Posterior vena cava (tissue), 2 donors: ENCODE data around the gene TBC1D30. TPM values are rescaled to one million over a fixed set of nuclear protein-coding genes. Genes with fewer than 3 reads are reported as not detected.
"Not testable (repeated sequence)": the region's sequence is repeated elsewhere in the genome, so short reads cannot be mapped to it uniquely, and the experiment has no call there.

Experiments used
- DNase-seq: peaks from one replicate; pipeline ENCODE4 v3.0.0-alpha.2; 2020; ENCODE audit warnings: low spot score
- intact Hi-C, 2 donors: fragments of 100-400 bp; cut with DNase I; formaldehyde crosslinking; loops; one replicate each; pipeline versions ENCODE4 v1.14.1 to v1.14.2; 2022 to 2023
- total RNA-seq, 2 donors: library from RNA; stranded (reverse); fragmentation: NEBNext Ultra II Directional; extraction: Animal tissue kit (Norgen Biotek cat#: 25700); gene quantifications; one replicate each; pipeline ENCODE4 v1.2.1, GENCODE V29; 2021
- donor health status: DM: yes; HTN: yes; CAD: no.
- donor health status: DM: yes; HTN: yes; CAD: no.

Gene TBC1D30
- total RNA-seq, 2 donors from 2014 or later, result 0.60 to 3.7 TPM

DNA sequence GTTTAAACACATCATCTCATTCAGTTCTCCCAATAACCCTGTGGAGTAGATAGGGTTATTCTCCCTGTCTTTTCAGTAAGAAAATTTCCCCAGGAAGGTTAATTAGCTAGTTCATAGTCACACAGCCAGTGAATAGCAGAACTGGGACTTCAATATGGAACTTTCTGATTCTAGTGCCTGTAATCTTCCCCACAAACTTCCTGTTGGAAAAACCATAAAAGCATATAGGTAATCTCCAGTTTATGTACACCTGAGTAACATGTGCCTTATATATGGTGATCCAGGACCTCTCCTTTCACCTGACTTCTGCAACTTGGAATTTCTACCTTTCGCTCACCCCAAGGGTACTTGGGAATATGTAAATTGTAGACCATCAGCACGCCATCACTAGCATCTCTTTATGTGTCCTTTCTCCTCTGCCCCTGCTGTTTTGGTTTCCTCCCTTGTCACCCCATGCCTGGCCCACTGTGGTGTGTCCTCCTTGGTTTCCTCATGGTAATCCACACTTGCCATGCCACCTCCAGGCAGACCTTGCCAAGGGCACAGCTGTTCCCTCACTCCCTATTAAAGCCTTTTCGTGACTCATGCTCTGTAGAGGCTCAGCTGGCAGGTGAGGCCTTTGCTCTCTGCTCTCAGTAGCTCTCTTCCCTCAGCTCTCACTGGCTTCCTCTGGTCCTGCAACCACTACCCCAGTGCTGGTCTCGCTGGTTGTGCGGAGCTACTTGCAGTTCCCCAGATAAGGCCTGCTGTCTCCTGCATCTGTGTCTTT is 16.7 kb downstream of the TBC1D30 start:
- intact Hi-C loops, result no loop called here
- no peak for DNase-seq

DNA sequence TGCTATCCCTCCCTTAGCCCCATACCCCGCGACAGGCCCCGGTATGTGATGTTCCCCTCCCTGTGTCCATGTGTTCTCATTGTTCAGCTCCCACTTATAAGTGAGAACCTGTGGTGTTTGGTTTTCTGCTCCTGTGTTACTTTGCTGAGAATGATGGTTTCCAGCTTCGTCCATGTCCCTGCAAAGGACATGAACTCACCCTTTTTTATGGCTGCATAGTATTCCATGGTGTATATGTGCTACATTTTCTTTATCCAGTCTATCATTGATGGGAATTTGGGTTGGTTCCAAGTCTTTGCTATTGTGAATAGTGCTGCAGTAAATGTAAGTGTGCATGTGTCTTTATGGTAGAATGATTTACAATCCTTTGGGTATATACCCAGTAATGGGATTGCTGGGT is 24.0 kb downstream of the TBC1D30 start:
- intact Hi-C loops, DNase-seq: not testable (repeated sequence)

DNA sequence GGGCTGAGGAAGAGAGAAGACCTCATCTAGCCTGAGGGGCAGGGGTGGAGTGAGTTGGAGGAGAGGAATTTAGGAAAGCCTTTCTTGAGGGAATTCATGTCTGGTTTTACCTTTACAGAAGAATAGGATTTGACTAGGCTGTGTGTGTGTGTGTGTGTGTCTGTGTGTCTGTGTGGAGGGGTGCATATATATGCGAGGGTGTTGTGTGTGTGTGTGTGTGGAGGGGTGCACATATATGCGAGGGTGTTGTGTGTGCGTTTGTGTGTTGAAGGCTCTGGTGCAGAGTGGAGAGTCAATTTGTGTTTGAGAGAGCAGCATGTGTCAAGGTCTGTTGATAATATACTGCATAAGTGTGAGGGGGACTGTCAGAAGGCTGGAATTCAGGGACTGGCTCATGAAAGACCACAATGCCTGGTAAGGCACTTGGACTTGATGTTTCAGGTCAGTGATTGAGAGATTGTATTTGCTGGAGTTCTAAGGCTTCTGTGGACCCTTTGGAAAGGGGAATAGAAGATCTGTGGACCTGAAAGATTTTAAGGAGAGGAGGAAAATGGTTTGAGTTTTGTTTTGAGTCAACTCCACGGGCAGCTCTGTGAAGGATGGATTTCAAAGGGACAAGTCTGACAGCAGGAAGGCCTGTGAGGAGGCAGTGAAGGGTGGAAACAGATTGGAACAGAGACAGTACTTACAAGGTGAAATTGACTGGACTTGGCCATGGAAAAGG is 34.6 kb downstream of the TBC1D30 start:
- no peak for DNase-seq
- intact Hi-C loops, result no loop called here

DNA sequence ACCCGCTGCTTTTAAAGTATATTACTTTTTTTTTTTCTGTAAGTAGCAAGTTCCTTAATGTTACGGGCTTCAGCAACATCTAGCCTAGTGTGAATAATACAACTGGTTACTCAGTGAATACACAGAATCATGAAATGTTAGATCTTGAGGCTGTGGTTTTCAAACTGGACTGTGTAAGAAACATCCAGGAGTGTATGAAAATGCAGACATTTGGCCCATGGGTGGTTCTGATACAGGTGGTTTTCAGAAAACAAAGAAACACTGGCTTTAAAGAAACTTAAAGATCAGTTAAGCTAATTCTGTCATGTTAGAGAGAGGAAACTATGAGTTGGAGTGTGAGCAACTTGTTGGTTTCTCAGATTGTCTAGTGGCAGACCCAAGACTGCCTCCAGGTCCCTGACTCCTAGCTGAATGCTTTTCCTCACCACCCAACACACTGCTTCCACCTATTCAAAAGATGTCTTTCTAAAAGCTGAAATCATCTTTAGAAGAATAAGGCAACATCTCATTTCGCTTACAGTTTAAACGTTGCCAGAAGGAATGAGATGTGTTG is 36.1 kb downstream of the TBC1D30 start:
- intact Hi-C loops, result loop anchor here in 1 of 2 donors (10.0 kb wide), 1 partner anchor 1956 kb away; no protein-coding TSS in a partner anchor
- DNase-seq, result no peak

DNA sequence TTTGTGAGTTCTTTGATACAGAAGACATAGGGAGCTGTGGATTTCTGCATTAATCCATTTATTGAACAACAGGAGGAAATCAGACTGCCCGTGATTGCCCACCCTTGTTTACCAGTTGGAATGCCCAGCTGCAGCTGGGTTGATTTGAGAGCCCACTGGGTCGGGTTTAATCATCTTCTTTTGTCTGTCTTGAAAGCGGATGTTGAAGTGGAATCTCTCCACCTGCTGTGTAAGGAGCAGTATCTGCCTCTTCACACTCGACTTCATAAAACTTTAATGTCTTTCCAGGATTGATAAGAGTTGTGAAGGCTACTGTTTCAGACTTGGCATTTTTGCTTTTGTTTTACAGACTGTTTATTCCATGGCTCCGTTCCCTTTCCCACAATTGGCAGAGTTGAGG is 39.9 kb downstream of the TBC1D30 start:
- no peak for DNase-seq
- intact Hi-C loops, result loop anchor here in 1 of 2 donors (10.0 kb wide), 1 partner anchor 1960 kb away; no protein-coding TSS in a partner anchor

DNA sequence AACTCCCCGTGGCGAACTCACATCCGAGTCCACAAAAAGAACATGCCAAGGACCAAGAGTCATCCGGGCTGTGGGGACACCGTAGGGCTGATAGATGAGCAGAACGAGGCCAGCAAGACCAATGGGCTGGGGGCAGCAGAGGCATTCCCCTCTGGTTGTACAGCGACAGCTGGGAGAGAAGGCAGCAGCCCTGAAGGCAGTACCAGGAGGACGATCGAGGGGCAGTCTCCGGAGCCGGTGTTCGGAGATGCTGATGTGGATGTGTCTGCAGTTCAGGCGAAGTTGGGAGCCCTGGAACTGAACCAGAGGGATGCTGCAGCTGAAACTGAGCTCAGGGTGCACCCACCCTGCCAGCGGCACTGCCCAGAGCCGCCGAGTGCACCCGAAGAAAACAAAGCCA is 50.7 kb downstream of the TBC1D30 start:
- no peak for DNase-seq
- intact Hi-C loops, result no loop called here

DNA sequence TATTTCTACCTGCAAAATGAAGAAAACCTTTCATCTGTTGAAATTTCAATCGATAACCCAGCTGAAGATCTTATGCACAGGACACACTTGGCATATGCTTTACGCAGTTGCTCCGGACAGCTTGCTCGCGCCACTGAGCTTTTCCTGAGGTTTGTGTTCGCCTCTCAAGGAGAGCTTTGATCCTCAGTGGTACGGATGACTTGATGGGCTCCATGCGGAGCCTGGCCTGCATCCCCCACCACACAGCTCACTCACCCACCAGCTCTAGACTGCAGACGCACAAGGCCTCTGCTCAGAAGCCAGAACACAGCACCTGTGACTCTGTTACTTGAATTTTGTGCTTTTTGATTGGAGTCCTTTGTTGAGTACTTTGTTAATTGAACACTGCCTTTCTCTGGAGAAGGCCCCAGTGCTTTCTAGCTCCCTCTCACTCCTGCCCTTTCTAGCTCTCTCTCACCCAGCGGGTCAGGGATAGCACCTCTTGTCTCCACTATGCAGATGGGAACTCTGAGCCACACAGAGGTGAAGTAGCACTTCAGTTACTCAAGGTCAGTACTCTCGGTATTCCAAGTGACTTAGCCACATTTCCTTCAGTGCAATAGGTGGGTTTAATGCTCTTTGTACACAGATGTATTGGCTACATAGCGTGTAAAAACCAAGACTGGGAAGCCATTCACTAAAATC is 52.1 kb downstream of the TBC1D30 start:
- intact Hi-C loops, result no loop called here
- no peak for DNase-seq

DNA sequence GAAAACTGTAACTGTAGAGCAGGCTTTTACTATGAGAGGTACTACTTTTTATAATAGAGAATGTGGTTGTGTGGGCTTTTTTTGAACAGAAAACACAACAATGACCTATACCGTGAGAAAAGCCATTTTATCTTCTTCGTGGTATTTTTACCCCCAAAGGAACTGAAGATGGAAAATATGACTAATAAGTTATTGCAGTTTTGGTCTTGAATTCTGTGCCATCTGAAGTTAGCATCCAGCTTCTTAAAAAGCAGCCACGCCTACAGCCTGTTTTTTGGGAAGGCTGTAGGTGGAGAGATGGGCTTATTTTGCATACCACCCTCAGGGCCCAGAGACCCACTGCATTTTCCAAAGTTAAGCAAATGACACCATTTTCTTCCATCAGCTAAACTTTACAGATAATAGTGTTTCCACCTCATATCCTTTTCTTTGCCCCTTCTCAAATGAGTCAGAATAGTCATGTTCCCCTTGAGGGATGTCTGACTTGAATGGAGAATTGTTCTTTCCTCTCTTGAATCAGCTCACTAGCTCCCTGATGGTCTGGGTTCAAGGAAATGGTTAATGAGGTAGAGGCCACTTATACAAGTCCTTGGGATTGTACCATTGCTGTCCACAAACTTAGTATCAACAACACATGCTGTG is 53.0 kb downstream of the TBC1D30 start:
- intact Hi-C loops, result no loop called here
- DNase-seq, result no peak

DNA sequence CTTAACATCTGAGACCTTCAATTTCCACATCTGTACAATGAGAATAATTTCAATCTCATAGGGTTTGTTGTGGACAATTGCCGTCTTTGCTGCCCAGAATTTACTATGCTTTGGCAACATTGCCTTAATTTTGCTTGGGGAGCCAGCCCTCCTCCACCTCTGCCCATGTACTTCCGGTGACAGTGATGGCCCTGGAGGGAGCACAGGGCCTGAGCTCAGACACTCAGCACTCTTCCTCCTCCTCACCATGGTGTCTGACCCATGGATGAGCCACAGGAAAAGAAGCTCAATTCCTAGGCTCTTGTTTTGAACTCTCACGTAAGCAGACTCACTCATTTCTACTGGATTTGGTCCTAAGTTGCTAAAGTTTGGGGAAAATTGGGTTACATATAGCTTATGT is 58.2 kb downstream of the TBC1D30 start:
- intact Hi-C loops, result no loop called here
- no peak for DNase-seq

DNA sequence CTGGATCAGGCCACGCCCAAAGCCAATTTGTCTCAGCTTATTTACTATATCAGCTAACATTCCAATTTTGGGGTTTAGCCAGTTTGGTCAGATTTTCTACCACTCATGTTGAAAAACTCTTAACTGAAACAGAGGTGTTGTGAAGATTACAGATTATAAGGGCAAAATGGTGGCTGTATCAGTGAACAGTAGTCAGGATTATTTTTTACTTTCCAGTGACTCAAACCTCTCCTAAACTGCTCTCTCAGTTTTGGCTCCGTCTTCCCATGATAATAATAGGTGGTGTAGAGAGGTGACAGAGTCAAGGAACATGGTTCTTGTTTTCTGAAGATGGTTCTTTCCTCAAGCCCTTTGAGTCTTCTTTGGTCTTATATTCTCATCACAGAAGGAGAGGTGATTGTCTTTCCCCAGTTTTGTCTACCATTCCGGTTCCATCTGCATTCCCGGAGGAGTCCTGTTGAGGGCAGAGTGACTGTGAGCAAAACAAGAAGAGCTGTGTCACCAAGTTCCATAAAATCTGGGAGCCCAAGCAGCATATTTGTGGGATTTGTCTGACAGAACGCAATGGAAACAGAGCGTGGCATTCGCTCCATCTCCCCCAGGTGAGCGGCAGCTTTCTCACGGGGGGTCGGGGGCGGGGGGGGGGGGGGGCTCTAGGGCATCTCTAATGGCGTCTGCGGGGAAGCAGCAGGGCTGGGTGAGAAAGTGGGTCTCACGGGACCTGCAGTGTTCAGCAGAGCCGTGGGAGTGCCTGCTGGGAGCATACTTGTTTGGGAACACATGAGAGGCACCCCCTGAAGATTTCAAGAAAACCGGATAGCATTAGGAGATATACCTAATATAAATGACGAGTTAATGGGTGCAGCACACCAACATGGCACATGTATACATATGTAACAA is 59.1 kb downstream of the TBC1D30 start:
- intact Hi-C loops, result no loop called here
- DNase-seq, result no peak

DNA sequence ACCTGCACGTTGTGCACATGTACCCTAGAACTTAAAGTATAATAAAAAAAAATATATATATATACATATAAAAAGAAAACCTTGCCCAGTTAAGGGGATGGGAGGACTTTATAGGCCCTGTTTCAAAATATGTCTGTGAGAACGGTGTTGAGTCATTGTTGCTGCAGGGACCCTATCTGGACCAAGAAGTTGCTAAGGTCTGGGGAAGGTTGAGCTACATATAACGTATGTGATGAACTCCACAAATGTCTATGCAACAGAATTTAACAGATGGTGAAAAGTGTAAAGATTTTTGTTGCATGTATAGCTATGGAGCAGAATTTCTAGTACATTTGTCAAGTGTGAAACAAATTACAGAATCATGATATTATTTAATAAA is 59.7 kb downstream of the TBC1D30 start:
- no peak for DNase-seq
- intact Hi-C loops, result no loop called here

DNA sequence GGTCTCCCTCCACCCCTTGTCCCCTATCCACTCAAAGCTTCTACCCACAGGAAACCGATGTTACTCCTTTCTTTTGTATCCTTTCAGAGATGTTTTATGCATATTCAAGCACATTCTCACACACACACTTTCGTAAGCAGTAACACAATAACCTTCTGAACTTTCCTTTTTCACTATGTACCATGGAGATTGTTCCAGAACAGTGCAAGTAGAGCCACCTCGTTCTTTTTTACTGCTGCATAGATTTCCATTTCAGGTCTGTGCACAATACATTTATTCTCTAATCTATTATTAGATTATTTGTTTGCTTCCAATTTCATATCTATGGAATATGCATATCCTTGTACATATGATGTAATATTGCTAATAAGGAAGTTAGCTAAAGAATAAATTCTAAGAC is 60.3 kb downstream of the TBC1D30 start:
- no peak for DNase-seq
- intact Hi-C loops, result no loop called here

DNA sequence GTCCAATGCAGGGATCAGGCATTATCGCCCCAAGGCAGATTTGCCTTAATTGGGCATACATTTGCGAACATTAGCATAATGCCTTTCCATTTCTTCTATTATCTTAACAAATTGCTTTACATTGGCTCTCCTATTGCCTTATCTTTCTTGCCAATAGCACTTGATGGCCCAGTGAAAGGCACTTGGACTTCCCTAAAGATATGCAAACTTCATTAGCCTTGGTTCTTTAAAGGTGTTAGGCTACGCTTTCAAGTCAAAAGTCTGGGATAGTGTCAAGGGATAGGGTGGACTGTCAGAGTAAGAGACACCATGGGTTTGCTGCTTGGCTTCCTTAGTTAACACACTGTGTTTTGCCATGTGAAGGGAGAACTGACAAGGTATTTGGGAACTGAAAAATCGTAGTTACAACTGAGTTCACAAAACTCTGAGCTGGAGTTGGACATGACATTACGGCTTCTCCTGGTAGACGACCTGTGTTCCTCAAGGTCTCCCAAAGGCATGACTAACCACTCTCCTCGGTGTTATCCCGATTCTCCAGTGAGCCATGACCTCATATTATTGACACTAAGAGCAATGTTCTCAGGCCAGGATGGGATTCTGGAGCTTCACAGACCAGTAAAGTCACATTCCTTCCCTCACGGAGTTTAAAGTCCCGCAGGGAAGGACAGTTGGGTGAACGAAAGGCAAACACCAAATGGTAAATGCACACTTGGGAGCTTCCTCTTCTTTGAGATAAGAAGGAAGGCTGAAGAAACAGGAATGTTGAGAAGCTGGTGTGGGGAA is 65.2 kb downstream of the TBC1D30 start:
- intact Hi-C loops, result no loop called here
- no peak for DNase-seq

DNA sequence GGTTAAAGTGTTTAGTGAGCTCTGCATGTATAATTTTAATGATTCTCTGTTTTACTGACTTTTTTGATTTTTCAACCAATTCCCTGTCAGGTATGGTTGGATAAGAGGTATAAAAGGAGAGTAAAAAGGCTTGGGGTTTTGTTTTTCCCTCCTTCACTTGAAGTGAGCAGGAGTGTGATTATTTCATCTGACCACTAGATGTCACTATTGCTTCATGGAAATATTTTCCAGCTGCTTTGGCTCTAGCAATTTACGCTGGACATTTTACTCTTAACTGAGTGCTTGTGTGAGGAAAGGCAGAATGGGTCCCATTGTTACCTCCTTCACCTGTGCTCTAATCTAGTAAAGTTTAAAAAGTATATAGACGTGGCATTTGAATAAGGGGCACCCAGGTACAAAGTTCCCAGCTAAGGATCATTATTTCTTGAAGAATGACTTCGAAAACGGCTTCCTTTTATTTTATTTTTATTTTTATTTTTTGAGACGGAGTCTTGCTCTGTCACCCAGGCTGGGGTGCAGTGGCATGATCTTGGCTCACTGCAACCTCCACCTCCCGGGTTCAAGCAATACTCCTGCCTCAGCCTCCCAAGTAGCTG is 66.5 kb downstream of the TBC1D30 start:
- intact Hi-C loops, result no loop called here
- DNase-seq, result no peak

DNA sequence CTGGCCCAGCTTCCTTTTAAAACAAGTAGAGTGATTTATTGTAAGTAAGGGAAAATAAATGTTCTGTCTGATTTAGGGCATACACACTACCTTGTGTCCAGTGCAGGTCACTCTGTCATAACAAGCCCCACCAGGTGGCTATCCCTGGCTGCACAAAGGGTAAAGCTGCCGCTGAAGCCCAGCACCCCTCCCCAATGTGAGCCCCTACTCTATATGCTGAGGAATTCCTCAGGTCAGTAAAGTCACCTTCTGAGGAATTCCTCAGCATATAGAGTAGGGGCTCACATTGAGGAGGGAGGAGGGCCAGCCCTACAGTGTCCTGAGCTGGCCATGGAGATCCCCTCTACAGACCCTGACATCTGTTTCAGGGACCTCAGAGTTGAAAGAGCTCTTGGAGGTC is 67.2 kb downstream of the TBC1D30 start:
- intact Hi-C loops, result no loop called here
- no peak for DNase-seq

DNA sequence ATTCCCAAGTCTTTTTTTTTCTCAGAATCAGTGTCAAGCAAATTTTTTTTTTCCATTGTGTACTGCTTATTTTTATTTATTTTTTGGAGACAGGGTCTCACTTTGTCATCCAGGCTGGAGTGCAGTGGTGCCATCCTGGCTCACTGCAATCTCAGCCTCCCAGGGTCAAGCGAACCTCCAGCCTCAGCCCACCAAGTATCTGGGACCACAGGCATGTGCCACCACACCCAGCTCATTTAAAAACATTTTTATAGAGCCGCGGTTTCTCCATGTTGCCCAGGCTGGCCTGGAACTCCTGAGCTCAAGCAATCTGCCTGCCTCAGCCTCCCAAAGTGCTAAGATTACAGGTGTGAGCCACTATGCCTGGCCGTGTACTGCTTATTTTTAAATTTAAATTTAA is 68.1 kb downstream of the TBC1D30 start:
- intact Hi-C loops, result no loop called here
- no peak for DNase-seq

DNA sequence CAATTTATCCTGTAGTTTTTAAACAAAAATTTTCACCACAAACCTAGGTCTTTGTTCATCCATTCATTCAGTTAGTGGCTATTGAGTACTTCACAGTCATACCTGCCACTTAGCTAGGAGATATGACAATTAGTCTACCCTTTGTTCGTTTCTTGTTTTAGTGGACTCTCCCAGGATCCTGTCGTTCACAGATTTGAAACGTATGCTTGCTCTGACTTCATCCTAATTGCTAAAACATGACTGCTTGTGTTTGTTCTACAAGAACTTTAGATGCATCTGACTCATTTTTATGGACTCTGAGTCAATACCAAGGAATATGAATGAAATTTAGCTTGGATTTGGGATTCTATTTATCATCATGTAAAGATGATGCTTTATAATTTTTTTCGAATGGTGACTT is 69.5 kb downstream of the TBC1D30 start:
- DNase-seq, result no peak
- intact Hi-C loops, result no loop called here
